ENCODE data around the gene ITPR2.

DNA sequence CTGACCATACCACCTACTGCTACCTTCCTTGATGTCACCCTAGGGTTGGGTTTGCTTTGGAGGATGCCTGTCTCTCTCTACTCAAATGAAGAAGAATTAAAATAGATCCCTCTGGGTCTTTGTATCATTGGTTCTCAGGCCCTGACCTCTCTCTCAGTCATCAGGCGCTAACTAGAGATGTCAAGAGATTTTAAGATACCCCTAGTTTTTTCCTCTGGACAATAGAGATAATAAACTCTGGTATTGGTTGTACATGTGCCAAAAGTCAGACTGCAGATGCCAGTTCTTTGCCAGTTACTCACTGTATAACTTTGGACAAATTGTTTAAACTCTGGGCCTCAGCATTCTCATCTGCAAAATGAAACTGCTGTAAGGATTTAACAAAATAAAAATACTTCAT lies 31.5 kb downstream of the ITPR2 start:
- TF ChIP-seq SP1 (IDR thresholded peaks at IDR 0.05), result no peak
- TF ChIP-seq BHLHE40 (IDR thresholded peaks at IDR 0.05; ENCODE audit: borderline replicate concordance), result no peak
- TF ChIP-seq TARDBP (IDR thresholded peaks at IDR 0.05), result no peak
- no peak for TF ChIP-seq FOXM1 (IDR thresholded peaks at IDR 0.05; ENCODE audit: borderline replicate concordance)
- TF ChIP-seq L3MBTL2 (conservative IDR thresholded peaks at IDR 0.05), result no peak
- TF ChIP-seq FOXK2 (IDR thresholded peaks at IDR 0.05), result no peak
- no peak for TF ChIP-seq SUZ12 (IDR thresholded peaks at IDR 0.05)
- TF ChIP-seq CTBP1 (IDR thresholded peaks at IDR 0.05; ENCODE audit: borderline replicate concordance), result no peak
- TF ChIP-seq FOXA1 (IDR thresholded peaks at IDR 0.05), result no peak
- no peak for TF ChIP-seq ELF4 (IDR thresholded peaks at IDR 0.05)
- no peak for TF ChIP-seq ARNT (IDR thresholded peaks at IDR 0.05)
